GM20000 (cell line): ENCODE results near the gene TM4SF5.

Experiments
- DNase-seq: peaks from one replicate; pipeline ENCODE4 v3.0.0; 2012; ENCODE audit warnings: low spot score
- TF ChIP-seq, protein P1 (sequence below): IDR thresholded peaks from 2 replicates; pipeline ENCODE4 v1.5.1; 2012; ENCODE audit warnings: mild to moderate bottlenecking, control low read depth; ENCODE audit errors: extremely low read depth, missing control alignments

The TM4SF5 gene

DNA sequence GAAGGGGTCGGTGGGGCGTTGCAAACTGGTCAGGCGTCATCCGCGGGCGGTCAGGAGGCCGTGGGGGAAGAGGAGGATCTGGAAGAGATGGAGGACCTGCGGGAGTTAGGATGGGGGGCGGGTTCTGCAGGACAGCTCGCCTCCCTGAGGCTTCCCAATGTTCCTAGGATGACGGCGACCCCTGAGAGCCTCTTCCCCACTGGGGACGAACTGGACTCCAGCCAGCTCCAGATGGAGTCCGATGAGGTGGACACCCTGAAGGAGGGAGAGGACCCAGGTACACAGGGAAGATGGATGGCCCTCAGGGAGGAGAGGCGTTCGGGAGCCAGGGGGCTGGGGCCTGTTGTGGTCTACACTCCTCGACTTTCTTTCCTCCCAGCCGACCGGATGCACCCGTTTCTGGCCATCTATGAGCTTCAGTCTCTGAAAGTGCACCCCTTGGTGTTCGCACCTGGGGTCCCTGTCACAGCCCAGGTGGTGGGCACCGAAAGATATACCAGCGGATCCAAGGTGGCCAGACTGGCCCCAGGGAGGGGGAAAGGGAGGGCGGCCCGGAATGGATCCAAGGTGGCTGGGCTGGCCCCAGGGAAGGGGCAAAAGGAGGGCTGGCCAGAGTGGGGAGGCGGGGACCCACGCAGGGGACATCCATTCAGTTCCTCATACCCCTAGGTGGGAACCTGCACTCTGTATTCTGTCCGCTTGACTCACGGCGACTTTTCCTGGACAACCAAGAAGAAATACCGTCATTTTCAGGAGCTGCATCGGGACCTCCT lies 36.1 kb downstream of the TM4SF5 start:
- DNase-seq = no peak
- TF ChIP-seq, protein P1, sequence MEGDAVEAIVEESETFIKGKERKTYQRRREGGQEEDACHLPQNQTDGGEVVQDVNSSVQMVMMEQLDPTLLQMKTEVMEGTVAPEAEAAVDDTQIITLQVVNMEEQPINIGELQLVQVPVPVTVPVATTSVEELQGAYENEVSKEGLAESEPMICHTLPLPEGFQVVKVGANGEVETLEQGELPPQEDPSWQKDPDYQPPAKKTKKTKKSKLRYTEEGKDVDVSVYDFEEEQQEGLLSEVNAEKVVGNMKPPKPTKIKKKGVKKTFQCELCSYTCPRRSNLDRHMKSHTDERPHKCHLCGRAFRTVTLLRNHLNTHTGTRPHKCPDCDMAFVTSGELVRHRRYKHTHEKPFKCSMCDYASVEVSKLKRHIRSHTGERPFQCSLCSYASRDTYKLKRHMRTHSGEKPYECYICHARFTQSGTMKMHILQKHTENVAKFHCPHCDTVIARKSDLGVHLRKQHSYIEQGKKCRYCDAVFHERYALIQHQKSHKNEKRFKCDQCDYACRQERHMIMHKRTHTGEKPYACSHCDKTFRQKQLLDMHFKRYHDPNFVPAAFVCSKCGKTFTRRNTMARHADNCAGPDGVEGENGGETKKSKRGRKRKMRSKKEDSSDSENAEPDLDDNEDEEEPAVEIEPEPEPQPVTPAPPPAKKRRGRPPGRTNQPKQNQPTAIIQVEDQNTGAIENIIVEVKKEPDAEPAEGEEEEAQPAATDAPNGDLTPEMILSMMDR = no peak

DNA sequence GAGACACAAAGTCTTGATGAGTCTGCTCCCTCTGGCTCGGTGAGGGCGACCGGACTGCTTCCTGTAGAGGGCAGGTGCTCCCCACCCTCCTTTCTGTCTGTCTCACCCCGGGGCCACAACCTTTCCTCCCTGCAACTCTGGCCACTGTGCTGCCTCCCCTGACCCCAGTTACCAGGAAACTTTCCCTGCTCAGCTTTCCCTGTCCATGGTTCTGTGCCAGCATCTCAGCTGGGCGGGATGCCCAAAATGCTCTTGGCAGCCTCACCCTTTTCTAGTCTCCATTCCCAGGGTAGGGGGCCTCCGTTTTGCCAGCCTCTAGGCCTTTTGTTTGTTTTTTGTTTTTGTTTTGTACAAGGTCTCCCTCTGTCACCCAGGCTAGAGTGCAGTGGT lies 36.7 kb downstream of the TM4SF5 start:
- TF ChIP-seq, protein P1 = no peak
- DNase-seq = no peak

DNA sequence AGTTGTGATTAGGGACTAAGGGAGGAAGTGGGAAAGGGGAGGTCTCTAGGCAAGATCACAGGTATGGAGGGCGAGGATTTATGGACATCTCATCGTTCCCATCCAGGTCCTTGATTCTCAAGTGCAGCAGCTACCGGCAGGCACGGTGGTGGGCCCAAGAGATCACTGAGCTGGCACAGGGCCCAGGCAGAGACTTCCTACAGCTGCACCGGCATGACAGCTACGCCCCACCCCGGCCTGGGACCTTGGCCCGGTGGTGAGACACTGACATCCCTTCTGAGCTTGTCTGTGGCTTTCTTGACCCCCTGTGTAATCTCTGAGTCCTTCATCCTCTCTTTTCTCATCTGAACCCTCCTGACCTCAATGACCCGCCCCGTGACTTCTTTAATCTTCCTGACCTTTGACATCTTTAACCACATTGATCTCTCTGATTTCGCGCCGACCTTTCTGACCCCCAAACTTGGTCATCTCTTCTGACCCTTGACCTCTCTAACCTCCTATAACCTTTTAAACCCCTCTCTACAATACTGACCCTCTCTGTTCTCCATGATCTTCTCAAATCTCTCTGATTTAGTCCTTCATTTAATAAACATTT lies 39.1 kb downstream of the TM4SF5 start:
- DNase-seq = no peak
- TF ChIP-seq, protein P1 = no peak

DNA sequence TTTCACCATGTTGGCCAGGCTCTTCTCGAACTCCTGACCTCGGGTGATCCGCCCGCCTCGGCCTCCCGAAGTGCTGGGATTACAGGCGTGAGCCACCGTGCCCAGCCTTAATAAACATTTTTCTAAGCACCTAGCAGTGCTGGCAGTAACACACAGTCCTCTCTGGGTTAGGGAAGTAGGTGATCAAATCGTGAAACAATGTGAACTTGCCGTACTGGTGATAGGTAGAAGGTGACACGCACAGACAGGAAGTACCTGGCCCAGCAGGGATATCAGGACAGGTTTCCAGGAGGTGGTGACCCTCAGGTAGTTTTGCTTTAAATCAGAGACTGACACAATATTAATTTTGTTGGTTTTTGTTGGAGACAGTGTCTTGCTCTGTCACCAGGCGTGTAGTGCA lies 39.8 kb downstream of the TM4SF5 start:
- DNase-seq = no peak
- TF ChIP-seq, protein P1 = no peak

DNA sequence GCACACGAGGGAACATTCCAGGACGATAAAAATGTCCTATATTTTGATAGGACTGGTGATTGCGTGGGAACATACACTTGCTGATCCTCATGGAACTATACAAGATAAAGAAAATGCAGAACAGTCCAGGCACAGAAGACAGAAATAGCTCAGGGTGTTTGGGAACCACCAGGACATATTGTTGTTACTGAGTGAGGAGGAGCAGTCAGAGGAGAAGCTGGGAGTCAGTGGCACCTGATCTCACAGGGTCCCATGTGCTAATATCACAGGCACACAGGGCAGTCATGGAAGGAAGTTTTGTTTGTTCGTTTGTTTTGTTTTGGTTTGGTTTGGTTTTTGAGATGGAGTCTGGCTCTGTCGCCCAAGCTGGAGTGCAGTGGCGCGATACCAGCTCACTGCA lies 41.0 kb downstream of the TM4SF5 start:
- TF ChIP-seq, protein P1 = no peak
- DNase-seq = no peak

DNA sequence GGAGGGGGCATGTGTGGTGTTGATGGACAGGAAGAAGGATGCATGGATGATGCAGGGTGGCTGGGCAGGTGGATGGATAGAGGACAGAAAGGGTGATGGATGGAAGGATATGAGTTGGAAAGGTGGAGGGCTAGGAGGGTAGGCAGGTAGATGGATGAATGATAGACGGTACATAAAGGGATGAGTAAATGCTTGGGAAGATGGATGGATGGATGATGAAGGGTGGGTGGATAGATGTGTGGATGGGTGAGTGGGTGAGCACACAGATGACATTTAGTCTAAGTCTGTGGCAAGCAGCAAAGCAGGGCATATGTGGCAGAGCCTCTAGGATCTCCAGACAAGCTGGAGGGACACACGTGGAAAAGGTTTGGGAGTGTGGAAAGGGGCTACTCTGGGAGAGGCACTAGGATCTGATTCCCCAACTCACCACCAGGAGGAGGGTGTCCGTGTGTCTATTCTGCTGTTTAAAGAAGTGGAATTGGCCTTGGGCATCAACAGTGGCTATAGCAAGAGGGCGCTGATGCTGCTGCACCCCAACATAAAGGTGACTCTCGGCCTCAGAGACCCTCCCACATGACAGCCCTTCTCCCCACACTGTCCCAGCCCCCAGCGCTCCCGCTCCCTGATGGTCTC lies 43.5 kb downstream of the TM4SF5 start:
- no peak for DNase-seq
- TF ChIP-seq, protein P1 = no peak

DNA sequence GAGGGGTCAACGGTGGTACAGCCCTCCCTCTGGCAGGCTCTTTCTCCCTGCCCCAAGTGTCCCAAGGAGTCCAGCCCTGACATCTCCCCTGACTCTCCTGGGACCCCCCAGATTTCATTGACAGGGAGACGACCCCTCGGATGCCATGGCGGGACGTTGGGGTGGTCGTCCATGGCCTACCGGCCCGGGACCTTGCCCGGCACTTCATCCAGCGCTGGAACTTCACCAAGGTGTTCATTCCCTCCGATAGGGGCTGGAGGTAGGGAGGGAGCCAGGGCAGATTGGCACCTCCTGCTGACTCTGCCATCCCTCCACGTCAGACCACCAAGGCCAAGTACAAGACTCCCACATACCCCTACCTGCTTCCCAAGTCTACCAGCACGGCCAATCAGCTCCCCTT lies 45.1 kb downstream of the TM4SF5 start:
- no peak for DNase-seq
- TF ChIP-seq, protein P1 = no peak
